Left lung (tissue), 10 donors: ENCODE measurements around the gene MAN1C1. TPM values are rescaled to one million over a fixed set of nuclear protein-coding genes. Genes with fewer than 3 reads are reported as not detected.
A peak's percentile ranks its signal among the peaks of the same experiment; 100 is the strongest.

ENCODE experiments used
- ATAC-seq: fragments of 200-7000 bp; cut with Tn5 transposase; one replicate; pipeline ENCODE4 v1.9.1; 2020; ENCODE audit warnings: moderate library complexity
- DNase-seq, 4 donors: peaks; one replicate each; pipeline ENCODE4 v3.0.0-alpha.2; 2013 to 2020
- H3K27ac ChIP-seq, 2 donors: fragments of 200-600 bp; sonication (generic) in 1 of 2; one replicate each; pipeline versions ENCODE4 v1.5.0 to v1.8.0; 2020 to 2021
- H3K27me3 ChIP-seq, 2 donors: fragments of 200-600 bp; sonication (generic) in 1 of 2; one replicate each; pipeline versions ENCODE4 v1.5.0 to v1.8.0; 2020 to 2021
- H3K36me3 ChIP-seq, 2 donors: fragments of 200-600 bp; sonication (generic) in 1 of 2; one replicate each; pipeline versions ENCODE4 v1.5.0 to v1.8.0; 2020 to 2021
- H3K4me1 ChIP-seq, 2 donors: fragments of 200-600 bp; one replicate each; pipeline ENCODE4 v1.8.0; 2021
- H3K4me3 ChIP-seq, 2 donors: fragments of 200-600 bp; sonication (generic) in 1 of 2; one replicate each; pipeline versions ENCODE4 v1.5.0 to v1.8.0; 2020 to 2021; ENCODE audit warnings: mild to moderate bottlenecking in 1 of 2
- H3K9me3 ChIP-seq, 2 donors: fragments of 200-600 bp; sonication (generic) in 1 of 2; one replicate each; pipeline versions ENCODE4 v1.5.0 to v1.8.0; 2020 to 2021
- intact Hi-C, 2 donors: fragments of 100-400 bp; cut with DNase I; formaldehyde crosslinking; loops; one replicate each; pipeline versions ENCODE4 v1.11.2 to v1.14.2; 2022
- polyA plus RNA-seq, 6 donors: library from polyadenylated mRNA; unstranded; fragments of 120-200 nt; gene quantifications; one replicate each; pipeline ENCODE4 v1.2.1, GENCODE V29; 2013; ENCODE audit not compliant: insufficient read length in 6 of 6
- total RNA-seq, 2 donors: library from RNA; stranded (reverse); fragmentation: NEBNext Ultra II Directional; extraction: Animal tissue kit (Norgen Biotek cat#: 25700); gene quantifications; one replicate each; pipeline ENCODE4 v1.2.1, GENCODE V29; 2021
- TF ChIP-seq, protein P1 (sequence below), 2 donors: fragments of 200-600 bp; sonication (generic) in 1 of 2; IDR thresholded peaks; one replicate each; pipeline versions ENCODE4 v1.5.0 to v1.8.0; 2021; ENCODE audit warnings: antibody characterized with exemption in 2 of 2
- donor health status: DM: no; HTN: yes; CAD: no.
- donor health status: DM: no; HTN: no; CAD: no.

Gene MAN1C1
- total and polyA plus RNA-seq, 8 donors: 14.9 to 20.3 (median 16.1) TPM

- Histone ChIP-seq H3K9me3 (no peaks in the 10 kb centered on the region), H3K27me3 (no peaks in the 10 kb centered on the region), H3K4me3 (no peak overlapping the region), H3K36me3 (peaks cover 0 to 6% of the 10 kb centered on the region in 2 donors), H3K4me1 (peaks cover 0 to 10% of the 10 kb centered on the region in 2 donors), H3K27ac (no peak overlapping the region)
- TF ChIP-seq, protein P1, sequence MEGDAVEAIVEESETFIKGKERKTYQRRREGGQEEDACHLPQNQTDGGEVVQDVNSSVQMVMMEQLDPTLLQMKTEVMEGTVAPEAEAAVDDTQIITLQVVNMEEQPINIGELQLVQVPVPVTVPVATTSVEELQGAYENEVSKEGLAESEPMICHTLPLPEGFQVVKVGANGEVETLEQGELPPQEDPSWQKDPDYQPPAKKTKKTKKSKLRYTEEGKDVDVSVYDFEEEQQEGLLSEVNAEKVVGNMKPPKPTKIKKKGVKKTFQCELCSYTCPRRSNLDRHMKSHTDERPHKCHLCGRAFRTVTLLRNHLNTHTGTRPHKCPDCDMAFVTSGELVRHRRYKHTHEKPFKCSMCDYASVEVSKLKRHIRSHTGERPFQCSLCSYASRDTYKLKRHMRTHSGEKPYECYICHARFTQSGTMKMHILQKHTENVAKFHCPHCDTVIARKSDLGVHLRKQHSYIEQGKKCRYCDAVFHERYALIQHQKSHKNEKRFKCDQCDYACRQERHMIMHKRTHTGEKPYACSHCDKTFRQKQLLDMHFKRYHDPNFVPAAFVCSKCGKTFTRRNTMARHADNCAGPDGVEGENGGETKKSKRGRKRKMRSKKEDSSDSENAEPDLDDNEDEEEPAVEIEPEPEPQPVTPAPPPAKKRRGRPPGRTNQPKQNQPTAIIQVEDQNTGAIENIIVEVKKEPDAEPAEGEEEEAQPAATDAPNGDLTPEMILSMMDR (IDR thresholded peaks at IDR 0.05): no peak
- intact Hi-C loops: no loop called here
- ATAC-seq: no peak
- peak in 1 of 4 donors; percentile 61 for DNase-seq
Observed at GRCh38 chr1:25754470-25755181, 138.0 kb downstream of the MAN1C1 start.

GRCh38 chr1:25755475-25756125 lies 139.0 kb downstream of the MAN1C1 start:
- H3K9me3 ChIP-seq: no peaks in the 10 kb centered on the region
- no peaks in the 10 kb centered on the region for H3K27me3 ChIP-seq
- DNase-seq: peak in 1 of 4 donors; percentile 16
- H3K27ac ChIP-seq: no peak overlapping the region
- ATAC-seq: no peak
- H3K4me1 ChIP-seq: peaks cover 0 to 10% of the 10 kb centered on the region in 2 donors
- peaks cover 0 to 6% of the 10 kb centered on the region in 2 donors for H3K36me3 ChIP-seq
- intact Hi-C loops: no loop called here
- H3K4me3 ChIP-seq: no peak overlapping the region
- TF ChIP-seq, protein P1 (IDR thresholded peaks at IDR 0.05): no peak

DNA sequence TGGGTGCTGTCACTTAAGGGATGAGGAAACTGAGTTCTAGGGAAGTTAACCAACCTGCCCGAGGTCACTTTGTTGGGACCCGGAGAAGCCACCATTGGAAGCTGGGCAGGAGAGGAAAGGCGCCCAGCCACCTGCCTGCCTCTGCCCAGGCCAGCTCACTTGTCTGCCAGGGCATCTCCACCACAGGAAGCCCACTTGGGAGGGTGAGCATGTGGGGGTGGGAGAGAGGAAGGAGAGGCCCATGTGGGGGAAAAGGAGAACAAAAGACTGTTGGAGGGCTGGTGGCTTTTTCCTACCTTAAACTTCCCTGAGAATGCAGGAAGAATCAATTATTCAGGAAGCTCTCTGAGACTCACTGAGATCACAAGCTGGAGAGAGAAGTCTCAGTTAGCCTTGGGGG lies 139.6 kb downstream of the MAN1C1 start:
- TF ChIP-seq, protein P1 (IDR thresholded peaks at IDR 0.05): no peak
- Histone ChIP-seq H3K27me3 (no peaks in the 10 kb centered on the region), H3K36me3 (peaks cover 0 to 6% of the 10 kb centered on the region in 2 donors), H3K9me3 (no peaks in the 10 kb centered on the region), H3K4me1 (peaks cover 0 to 10% of the 10 kb centered on the region in 2 donors), H3K4me3 (no peak overlapping the region), H3K27ac (no peak overlapping the region)
- DNase-seq: peak in 1 of 4 donors; percentile 28
- ATAC-seq: no peak
- intact Hi-C loops: no loop called here

DNA sequence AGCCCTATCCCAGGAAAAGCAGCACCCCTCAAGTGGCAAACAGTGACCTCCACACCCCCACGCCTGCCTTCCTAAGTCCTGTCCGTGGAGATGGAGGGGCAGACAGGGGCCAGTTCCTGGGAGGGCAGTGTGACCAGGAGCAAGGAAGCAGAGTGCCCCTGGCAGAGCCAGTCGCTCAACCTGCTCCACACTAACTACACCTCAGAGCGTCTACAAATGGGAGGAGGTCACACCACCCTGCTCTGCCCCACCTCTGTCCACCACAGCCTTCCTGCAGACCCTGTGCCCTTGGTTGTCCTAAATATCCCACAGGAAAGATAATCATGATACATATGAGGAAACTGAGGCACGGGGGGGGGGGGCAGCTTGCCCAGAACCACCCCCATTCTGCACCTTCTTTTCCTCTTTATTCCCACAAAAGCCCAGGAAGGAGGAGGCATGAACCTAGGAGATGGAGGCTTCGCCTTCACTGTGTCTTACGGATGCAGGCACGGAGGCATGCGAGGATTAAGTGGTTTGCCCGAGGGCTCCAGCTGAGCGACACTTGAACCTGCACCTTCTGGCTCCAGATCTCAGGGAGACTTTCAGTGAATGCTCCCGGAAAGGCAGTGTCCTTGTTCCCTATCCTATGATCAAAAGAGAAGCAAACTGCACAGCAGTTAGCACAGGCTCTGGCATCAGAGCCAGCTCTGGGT lies 140.7 kb downstream of the MAN1C1 start:
- Histone ChIP-seq H3K4me1 (peaks cover 0 to 10% of the 10 kb centered on the region in 2 donors), H3K4me3 (no peak overlapping the region), H3K27me3 (no peaks in the 10 kb centered on the region), H3K27ac (no peak overlapping the region), H3K36me3 (peaks cover 0 to 6% of the 10 kb centered on the region in 2 donors), H3K9me3 (no peaks in the 10 kb centered on the region)
- no peak for ATAC-seq
- TF ChIP-seq, protein P1 (IDR thresholded peaks at IDR 0.05): no peak
- DNase-seq: peak in 1 of 4 donors; percentile 18
- intact Hi-C loops: no loop called here

- Histone ChIP-seq H3K9me3 (no peaks in the 10 kb centered on the region), H3K36me3 (peaks cover 0 to 6% of the 10 kb centered on the region in 2 donors), H3K4me3 (no peak overlapping the region), H3K27me3 (no peaks in the 10 kb centered on the region), H3K4me1 (peaks cover 0 to 10% of the 10 kb centered on the region in 2 donors), H3K27ac (no peak overlapping the region)
- intact Hi-C loops: no loop called here
- TF ChIP-seq, protein P1 (IDR thresholded peaks at IDR 0.05): no peak
- ATAC-seq (no peak), DNase-seq (peak in 1 of 4 donors; percentile 3)
Observed at GRCh38 chr1:25757846-25758185, 141.2 kb downstream of the MAN1C1 start.
